GM19397 (cell line): ENCODE measurements around the gene HTR3A.

Experiments used
- ATAC-seq: cut with Tn5 transposase; IDR thresholded peaks from one replicate; pipeline ENCODE4 v1.9.1; 2021; ENCODE audit warnings: mild to moderate bottlenecking, moderate library complexity; ENCODE audit not compliant: unreplicated experiment

The HTR3A gene

GRCh38 chr11:113977701-113978100 is 2.8 kb downstream of the HTR3A start:
- peak; percentile 29 for ATAC-seq

DNA sequence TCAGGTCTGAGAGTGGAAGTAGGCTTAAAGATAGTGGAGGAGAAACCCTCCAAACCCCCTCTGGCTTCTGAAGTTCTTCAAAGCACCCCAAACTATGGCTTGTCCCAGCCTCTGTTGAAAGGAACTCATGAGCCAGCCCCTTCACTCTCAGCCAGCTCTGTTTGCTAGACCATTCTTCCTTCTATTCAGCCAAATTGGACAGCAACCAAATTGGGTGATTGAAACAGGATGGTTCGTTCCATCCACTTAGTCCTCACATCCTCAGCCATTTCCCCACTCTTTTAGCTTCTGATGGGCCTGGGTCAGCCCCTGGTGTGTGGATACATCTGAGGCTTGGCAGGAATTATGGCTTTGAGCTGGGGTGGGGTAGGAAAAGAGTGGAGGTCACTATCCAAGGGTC is 4.5 kb downstream of the HTR3A start:
- no peak for ATAC-seq

DNA sequence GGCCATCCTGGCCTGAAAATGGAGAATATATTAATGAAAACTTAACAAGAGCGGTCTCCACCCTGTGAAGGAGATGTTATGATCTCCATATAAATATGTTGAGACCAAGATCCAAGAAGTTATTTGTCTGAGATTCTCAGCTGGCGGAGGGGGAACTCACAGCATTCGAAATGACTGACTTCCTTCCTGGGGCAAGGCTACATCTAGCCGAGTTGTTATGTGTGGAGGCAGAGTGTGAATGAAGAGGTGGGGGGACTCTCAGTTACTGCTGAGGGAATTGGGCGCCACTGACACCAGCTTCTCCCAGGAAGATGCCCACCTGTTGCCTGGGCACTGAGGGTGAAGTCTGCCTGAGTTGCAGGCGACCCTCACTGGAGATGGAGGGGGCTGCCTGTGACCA is 5.9 kb downstream of the HTR3A start:
- ATAC-seq: no peak

DNA sequence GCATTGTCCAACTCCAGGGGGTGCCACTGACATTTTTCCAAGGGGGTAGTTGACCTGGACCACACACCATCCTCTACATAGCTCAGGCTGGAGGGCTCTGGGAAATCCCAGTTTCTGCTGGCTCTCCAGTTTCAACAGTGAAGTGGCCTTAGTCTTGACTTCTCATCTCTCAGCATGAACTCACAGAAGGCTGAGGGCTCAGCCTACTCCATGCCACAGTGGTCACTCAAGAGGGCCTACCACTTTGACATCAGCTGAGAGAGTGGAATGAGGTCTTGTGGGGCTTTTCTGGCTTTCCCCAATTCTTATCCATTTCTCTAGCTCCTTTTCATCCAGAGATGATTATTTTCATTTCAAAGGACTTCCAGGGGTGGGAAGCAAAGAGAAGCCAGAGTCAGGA is 7.4 kb downstream of the HTR3A start:
- ATAC-seq: no peak

DNA sequence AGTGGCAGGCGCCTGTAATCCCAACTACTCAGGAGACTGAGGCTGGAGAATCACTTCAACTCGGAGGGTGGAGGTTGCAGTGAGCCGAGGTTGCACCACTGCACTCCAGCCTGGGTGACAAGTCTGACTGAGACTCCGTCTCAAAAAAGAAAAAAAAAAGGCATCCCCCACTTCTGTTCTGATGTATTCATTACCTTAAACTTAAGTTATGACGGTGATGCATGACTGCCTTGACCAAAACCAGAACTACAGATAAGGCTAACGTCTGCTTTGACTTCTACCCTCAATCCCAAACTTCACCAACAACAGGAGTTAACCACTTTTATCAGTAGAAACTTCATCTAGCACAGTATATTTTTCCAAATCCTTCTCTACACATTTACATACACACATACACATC is 9.9 kb downstream of the HTR3A start:
- ATAC-seq: no peak

DNA sequence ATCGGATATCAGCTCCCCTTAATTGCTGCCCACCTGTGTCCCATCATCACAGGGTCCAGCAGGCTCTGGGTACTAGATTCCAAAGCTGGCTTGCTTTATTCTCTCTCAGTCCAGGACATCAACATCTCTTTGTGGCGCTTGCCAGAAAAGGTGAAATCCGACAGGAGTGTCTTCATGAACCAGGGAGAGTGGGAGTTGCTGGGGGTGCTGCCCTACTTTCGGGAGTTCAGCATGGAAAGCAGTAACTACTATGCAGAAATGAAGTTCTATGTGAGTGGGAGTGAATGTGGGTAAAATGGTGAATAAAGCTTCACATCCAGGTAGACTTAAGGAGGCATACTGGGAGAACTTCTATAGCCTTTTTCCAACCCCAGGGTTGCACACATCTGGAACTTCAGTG is 11.0 kb downstream of the HTR3A start:
- no peak for ATAC-seq

GRCh38 chr11:113986351-113987140 is 11.6 kb downstream of the HTR3A start:
- no peak for ATAC-seq

DNA sequence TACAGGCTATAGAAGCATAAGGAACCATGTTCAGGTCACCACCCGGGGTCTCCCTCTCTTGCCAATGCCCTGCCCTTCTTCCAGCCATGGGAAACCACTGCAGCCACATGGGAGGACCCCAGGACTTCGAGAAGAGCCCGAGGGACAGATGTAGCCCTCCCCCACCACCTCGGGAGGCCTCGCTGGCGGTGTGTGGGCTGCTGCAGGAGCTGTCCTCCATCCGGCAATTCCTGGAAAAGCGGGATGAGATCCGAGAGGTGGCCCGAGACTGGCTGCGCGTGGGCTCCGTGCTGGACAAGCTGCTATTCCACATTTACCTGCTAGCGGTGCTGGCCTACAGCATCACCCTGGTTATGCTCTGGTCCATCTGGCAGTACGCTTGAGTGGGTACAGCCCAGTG is 14.5 kb downstream of the HTR3A start:
- no peak for ATAC-seq

DNA sequence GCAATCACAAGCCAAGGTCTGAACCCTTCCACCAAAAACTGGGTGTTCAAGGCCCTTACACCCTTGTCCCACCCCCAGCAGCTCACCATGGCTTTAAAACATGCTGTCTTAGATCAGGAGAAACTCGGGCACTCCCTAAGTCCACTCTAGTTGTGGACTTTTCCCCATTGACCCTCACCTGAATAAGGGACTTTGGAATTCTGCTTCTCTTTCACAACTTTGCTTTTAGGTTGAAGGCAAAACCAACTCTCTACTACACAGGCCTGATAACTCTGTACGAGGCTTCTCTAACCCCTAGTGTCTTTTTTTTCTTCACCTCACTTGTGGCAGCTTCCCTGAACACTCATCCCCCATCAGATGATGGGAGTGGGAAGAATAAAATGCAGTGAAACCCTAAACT is 15.0 kb downstream of the HTR3A start:
- ATAC-seq: no peak

DNA sequence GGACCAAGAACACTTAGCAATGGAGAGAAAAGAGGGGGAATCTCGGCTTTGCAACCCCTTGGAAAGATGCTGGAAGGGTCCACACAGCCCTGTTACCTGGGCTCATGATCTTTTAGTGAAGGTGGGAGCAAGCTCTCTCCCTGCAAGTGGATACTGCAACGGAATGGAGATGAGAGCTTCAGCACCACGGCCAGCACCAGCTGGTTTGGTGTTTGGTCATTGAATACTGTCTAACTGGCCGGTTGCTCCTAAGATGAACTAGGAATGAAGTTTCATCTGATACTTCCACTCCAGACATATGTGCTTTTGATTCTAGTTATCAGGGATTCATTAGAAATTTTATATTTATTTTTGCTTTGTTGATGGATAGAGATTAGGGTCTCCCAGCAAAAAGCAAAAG is 16.3 kb downstream of the HTR3A start:
- ATAC-seq: no peak

DNA sequence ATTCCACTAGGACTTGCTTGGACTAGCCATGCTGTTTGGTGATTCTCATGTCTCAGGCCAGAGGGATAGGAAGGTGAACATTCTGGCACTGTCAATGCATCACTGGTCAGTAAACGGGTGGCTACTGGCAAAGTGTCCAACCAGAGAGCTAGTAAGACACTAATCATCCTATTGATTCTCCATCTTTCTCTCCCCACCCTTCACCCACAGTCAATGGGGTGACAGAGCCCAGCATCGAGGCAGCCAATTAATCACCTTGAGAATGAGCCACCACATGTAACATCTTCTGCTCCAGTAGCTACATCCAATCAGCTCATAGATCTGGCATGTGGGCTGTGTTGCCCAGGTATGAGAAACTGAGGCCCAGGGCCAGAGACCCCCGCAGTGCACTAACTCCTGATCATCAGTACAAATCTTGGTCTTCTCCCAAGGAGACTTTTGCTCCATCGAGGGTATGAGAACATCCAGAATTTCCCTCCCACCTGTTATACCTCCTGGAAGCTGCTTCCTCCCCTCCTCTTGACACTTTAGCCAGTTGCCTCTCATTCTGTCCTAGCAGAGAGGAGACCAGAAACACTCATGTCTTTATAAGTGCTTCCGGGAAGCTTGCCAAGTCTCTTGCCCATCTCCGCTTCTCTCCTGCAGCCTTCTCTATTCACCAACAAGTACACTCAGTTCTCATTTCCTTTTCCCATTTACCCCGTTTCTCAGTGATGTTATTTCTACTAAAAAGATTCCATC is 17.0 kb downstream of the HTR3A start:
- no peak for ATAC-seq

DNA sequence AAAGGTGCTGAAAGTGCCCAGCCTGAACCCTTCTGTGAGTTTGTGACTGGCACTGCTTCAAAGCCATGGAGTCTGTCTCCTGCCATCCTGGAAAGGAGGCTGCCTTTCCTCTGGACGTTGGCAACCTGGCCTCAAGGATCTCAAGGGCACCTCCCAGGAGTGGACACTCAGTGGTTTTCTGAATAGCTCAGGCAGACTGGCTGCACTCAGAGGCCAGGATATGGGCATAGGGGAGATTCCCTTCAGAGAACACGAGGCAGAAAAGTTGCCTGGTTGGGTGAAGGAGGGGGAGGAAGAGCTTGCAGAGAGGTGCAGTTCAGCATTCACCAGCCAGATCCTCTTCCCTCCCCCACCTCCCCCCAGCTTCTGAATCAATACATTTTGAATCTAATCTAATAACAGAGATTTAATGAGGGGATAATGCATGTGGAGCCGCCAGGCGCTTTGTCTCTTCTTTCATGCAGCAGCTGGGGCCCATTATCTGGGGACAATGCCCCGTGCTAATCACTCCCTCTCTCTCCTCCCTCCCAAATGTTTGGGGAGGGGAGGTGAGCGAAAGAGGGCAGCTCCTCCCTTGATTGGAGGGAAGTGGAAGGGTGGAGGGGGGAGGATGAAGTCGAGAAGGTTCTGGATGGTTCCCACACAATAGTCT is 17.7 kb downstream of the HTR3A start:
- no peak for ATAC-seq

- ATAC-seq: no peak
Observed at GRCh38 chr11:113994077-113994954, 19.4 kb downstream of the HTR3A start.

GRCh38 chr11:113997473-113997872 is 22.6 kb downstream of the HTR3A start:
- ATAC-seq: no peak

DNA sequence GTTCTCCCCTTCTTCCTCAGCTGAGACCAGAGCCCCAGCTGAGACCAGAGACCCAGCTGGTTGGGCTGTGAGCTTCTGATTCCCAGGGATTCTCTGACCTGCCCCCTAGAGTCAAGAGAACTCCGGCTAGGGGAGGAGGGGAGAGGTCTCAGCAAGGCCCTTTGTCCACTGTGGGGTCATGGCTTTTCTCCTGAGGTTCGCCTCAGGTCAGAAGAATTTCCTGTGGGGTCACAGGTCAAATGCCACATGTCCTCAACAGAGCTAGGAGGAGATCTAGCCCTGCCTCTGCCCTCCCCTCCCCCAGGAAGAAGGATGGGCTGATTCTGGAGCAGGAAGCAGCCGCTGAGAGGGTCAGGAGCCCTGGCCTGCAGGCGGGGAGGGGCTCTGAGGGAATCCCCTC is 23.7 kb downstream of the HTR3A start:
- no peak for ATAC-seq

DNA sequence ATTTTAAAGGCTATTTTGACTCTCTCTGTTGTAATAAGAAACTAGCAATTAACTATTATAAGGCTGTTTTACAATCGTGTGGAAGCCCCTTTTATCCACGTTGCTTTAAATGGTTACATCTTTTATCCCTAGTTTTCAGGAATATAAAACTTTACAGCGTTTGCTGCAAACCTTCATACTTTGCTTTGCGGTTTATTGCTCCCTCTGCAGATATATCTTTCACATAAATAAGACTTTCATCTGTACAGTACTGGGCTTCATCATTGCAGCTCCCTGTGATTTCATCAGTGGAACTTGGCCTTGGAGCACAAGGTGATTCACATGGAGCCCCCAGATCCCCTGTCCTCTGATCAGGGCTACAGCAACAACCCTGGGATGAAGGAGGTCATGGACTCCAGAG is 25.6 kb downstream of the HTR3A start:
- no peak for ATAC-seq

DNA sequence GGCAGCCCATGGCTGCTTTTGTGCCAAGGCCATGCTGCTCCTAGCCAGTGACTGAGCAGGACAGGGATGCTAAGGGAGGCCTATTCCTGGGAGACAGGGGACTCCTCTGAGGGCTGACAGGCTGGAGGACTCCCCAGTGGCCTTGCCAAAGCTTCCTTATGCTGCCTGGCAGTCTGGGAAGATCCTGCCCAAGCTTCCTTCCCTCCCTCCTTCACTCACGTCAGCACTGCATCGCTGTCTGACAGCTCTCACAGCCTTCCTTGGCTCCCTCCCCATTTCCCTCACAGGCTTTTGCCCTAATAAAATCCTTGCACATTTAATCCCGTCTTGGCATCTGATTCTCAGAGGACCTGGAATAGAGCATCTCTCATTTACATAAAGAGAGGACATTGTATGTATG is 26.5 kb downstream of the HTR3A start:
- no peak for ATAC-seq

- ATAC-seq: no peak
Observed at GRCh38 chr11:114008331-114008730, 33.4 kb downstream of the HTR3A start.

- ATAC-seq: no peak
Observed at GRCh38 chr11:114010931-114011330, 36.0 kb downstream of the HTR3A start.

DNA sequence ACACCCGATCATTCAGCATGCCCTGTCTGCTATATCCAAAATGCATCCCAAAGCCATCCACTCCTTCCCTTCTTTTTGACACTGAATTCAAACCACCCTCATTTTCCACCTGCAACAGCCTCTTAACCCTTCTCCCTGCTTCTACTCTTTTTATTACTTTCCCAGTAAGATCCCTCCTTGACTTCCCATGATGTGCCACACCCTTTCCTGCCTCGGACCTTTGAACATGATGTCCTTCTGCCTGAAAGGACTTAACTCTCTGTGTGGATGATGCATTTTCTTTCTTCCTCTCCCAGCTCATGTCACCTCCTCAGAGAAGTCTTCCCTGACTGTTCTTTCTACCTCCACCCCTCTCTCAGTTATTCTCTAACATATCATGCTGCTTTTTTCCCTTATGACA is 36.5 kb downstream of the HTR3A start:
- no peak for ATAC-seq

DNA sequence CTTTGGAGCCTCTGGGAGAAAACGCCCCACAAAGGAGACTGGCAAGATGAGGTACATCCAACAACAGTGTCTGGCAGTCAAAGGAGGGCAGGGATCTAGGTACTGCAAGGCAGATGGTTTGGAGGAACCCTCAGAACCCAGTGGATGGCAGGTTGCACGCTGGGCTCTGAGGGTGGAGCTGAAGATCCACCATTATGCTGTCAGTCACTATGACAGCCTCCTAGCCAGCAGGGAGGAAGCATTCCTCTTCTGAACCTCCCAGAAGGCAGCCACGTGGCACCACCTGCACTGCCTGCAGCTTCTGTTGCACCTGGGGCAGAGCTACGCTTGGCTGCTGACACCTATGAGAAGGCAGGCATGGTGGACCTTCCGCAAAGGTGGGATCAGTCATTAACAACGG is 40.2 kb downstream of the HTR3A start:
- no peak for ATAC-seq
